ENCODE results near the gene ABCA1.
"Not testable (repeated sequence)": the region's sequence is repeated elsewhere in the genome, so short reads cannot be mapped to it uniquely, and the experiment has no call there.

Gene ABCA1

DNA sequence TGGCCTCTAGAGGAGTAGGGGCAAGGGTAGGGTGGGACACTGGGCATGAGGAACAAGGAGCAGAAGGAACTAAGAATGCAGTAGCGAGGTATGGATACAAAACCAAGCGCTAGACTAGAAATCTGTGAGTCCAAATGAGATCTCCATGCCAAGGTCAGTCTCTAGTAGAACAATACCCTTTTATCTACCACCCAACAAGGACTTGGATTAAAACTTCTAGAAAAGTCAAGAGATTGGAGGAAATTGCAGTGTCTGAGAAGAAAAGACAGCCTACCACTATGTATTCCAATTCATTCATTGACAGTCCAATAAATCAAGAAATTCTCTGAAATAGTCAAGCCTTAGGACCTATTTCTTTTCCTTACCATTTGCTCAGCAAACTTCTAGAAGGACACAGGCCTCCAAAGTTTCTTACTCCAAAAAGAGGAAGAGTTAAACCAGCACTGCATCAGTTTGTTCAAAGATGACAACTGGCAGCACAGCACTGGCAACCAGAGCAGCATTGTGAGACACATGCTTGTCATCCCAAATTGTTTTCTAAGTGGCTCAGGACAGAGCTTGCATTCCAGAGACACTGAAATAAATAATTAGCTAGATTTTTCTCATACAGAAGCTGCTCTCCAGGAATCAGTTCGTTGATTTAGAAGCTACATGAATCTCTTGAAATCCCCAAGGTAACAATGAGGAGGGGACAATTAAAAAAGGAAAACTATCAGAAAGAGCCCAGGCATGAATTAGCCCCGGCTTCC lies 22.6 kb downstream of the ABCA1 start:
- DNase-seq: no peak

DNA sequence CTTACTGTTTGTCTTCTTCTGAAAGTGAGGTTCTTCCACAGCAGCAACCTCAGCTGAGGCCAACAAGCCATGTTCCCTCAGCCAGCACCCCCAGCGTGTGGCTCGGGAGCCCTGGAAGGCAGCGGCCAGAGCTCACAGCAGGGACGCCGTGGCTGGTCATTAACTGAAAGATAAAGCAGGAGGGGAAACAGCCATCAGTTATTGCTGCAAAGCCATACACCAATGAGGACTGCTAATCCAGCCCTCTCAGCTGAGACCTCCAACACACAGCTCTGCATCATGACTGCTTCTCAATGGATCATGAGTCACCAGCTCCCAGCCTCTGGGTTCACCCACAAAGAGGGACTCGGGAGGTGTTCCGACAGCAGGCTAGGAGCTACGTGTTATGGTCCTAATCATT lies 24.3 kb downstream of the ABCA1 start:
- no peak for DNase-seq

GRCh38 chr9:104900871-104901270 lies 27.1 kb downstream of the ABCA1 start:
- DNase-seq: no peak

DNA sequence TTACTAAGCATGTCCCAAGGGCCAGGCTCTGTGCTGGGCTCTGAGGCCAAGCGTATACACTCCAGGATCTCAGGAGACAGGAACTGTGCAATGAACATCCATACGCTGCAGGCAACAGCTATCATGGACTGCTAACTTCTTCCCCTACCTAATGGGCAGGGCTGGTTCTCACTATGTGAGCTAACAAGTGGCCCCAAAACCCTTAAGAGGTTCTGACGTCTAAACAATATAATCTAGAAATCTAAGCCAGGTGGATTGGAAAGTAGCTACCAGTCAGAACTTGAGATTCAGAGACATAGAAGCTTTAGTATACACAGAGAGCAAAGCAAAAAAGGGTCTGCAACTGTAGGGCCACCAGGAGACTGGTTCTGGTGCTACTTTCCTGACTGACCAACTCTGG lies 27.6 kb downstream of the ABCA1 start:
- no peak for DNase-seq

GRCh38 chr9:104899759-104900247 lies 28.2 kb downstream of the ABCA1 start:
- no peak for DNase-seq

- not testable (repeated sequence) for DNase-seq
Measured at GRCh38 chr9:104898376-104898775, 29.6 kb downstream of the ABCA1 start.

- no peak for DNase-seq
Measured at GRCh38 chr9:104896131-104896530, 31.8 kb downstream of the ABCA1 start.

DNA sequence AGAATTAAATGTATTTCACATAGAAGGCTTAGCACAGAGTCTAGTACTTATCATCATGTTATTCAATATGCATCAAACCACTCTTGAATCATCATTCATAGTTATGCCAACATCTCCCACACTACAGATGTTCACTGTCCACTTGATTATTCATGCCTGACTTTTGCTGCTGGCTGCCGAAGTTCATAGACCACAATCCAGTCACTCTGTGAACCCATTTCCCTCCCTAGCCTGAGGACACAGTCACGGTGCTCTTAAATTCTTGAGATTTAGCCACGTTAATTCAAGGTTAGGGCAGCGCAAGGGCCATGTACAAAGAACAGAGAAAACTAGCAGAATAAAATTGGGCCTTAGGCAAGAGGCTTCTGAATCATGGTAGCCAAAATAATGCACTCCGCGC lies 32.4 kb downstream of the ABCA1 start:
- DNase-seq: no peak

DNA sequence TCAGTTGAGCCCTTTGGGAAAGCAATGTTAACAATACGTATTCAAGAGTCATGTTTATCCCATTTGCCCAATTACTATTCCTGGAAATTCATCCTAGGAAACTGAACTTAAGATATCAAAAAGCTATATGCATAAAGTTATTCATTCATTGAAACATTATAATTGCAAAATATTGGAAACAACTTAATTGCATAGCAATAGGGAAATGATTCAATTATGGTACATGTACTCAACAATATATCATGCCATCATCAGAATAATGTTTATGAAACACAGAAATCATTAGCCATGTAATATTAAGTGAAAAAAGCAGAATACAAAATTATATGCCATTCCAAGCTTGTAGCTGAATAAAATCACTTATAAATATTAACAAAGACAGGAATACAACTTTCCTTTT lies 35.3 kb downstream of the ABCA1 start:
- DNase-seq: no peak

DNA sequence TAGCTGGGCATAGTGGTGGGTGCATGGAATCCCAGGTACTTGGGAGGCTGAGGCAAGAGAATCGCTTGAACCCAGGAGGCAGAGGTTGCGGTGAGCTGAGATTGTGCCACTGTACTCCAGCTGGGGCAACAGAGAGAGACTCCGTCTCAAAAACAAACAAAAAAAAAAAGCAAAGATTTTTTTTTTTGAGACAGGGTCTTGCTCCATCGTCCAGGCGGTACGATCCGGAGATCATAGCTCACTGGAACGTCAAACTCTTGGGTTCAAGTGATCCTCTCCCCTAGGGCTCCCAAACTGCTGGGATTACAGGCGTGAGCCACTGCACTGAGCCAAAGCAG lies 37.6 kb downstream of the ABCA1 start:
- no peak for DNase-seq

GRCh38 chr9:104885818-104886709 lies 41.9 kb downstream of the ABCA1 start:
- DNase-seq: no peak

- DNase-seq: no peak
Measured at GRCh38 chr9:104883169-104883568, 44.8 kb downstream of the ABCA1 start.

DNA sequence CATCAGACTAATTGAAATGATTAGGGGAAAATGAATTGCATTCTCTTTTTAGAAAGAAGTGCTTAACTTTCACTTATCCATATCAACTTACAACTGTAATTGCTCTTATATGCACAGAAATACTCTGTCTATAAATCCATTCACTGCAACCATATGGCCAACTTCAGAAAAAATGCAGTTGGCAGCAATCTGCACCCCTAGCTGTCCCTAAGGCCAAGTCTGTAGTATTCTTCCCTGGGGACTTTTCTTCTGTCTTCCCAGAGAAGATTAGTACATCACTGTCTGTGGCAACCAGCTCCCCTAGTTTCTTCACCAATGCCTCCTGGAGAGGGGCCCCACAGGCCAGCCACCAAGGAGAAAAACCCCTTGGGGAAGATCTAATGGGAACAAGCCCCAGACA lies 45.4 kb downstream of the ABCA1 start:
- DNase-seq: no peak

GRCh38 chr9:104882086-104882485 lies 45.9 kb downstream of the ABCA1 start:
- DNase-seq: no peak

GRCh38 chr9:104879555-104880309 lies 48.2 kb downstream of the ABCA1 start:
- no peak for DNase-seq

GRCh38 chr9:104876587-104876986 lies 51.4 kb downstream of the ABCA1 start:
- DNase-seq: no peak

- no peak for DNase-seq
Measured at GRCh38 chr9:104875897-104876296, 52.1 kb downstream of the ABCA1 start.

DNA sequence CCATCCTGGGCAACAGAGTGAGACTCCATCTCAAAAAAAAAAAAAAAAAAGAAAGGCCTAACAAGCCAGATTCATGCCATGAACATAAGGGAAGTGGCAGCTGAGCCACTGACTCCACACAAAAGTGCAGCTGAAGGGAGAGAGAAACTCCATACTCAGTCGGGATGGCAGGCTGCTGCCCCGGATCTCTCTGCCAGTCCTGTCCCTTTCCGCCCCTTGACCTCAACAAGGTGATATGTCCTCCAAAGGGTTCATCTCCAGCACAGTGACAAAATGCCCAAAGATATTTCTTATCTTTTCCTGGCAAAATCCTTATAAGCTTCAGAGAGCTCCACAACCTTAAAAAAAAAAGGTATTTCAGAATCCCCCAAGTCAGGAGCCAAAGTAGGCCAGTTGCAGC lies 52.6 kb downstream of the ABCA1 start:
- DNase-seq: no peak

DNA sequence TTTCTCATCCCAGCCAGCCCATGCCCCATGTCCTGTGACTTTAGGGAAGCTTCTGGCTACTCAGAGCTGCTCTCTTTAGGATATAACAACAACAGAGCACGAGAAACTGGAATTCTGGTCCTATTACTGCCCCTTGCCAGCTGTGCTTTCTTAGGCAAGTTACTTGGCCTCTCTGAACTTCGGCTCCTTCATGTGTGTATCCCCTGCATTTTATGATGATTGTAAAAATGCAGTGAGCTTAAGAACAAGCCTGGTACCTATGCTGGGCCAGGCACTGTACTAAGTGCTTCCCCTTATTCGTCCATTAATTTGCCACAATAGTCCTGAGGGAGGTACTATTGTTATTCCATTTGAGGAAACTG lies 54.5 kb downstream of the ABCA1 start:
- DNase-seq: no peak

DNA sequence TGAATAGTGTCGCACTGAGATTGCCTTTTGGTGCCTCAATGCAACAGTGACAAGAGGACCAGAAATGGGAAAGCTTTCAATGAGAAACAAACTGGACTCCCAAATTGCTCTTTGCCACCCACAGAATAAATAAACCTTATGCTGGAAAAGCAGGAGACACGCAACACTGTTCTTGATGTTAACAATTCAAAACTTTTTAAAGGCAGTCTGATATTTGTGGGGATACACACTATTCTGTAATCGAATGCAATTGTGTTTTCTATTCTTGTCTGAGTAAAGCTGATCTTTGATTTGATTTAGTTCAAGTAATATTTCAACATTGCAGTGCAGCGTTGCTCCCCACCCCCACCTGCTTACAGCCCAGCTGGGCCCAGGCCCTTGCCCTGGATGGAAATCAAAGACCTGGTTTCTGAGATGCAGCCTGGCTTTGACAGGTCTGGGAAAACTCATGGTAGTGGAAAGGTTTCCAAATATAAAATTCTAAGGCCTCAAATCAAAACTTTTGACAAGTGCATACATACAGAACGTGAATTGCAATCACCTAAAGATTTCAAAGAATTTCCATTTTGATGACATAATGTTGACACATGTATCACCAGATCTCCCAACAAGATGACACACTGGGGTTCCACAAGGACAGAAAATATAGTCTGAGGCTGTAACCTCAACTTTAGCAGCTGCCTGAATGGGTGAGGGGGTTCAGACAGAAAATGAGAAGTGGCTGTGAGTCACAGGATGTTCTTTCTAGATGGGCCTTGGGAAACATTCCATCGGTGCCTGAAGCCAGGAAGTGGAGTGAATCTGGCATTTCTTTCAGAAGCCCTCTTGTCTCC lies 55.1 kb downstream of the ABCA1 start:
- DNase-seq: no peak

DNA sequence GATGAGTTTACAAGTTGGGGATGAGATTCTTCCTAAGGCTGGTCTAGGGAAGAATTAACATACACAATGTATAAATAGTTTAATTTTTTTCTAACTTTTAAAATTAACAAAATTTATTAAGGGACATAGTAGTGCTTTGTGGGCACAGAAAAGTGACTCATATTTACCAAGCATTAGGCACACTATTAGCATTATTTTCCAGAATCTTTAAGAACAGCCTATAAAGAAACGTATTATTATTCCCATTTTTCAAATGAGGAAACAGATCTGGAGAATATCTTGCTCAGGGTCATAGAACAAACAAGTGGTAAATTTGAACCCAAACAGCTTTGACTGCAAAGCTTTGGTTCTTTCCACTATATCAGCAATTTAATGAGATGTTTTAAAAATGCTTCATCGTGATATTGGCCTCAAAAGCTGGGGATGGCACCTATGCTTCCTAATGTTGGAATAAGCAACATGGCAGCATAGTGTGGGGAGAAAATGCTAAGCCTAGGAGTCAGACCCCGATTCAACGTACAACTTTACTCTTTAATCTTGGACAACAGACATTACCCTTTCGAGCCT lies 55.9 kb downstream of the ABCA1 start:
- no peak for DNase-seq

DNA sequence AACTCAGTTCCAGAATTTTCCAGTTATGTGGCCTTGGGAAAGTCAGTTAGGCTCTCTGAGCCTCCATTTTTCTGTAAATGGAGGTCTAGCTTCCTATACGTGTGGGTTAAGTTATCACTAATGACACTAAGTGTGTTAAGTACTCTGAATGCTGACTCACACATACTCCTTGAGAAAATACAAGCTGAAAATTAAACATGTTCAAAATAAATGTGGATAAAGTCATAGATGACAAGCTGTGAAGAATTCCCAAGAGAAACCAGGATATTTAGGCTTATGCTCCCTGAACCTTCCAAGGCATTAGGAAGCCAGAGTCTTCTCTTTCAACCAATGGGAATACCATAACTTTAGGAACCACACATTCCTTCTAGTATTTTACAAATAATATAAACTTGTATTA lies 58.1 kb downstream of the ABCA1 start:
- DNase-seq: no peak
